ENCODE measurements around the gene ZC3H7B. TPM values are rescaled to one million over a fixed set of nuclear protein-coding genes. Genes with fewer than 3 reads are reported as not detected.

Gene ZC3H7B
- total and polyA plus RNA-seq, 2 donors = 23.3 to 29.8 TPM

GRCh38 chr22:41311487-41311886 lies 10.2 kb downstream of the ZC3H7B start:
- H3K9me3 ChIP-seq (ENCODE audit: control insufficient read depth in 2 of 2, insufficient read depth in 1 of 2, low read length in 1 of 2) = no peaks in the 10 kb centered on the region
- no peak overlapping the region for H3K27ac ChIP-seq (ENCODE audit: low read depth in 1 of 2, low read length in 1 of 2)
- H3K4me1 ChIP-seq (ENCODE audit: control insufficient read depth in 2 of 2, insufficient read depth in 2 of 2, low read length in 2 of 2) = no peaks in the 10 kb centered on the region
- no peak for DNase-seq (ENCODE audit: low read depth in 6 of 9, low spot score in 9 of 9)
- no peak overlapping the region for H3K4me3 ChIP-seq (ENCODE audit: low read length in 2 of 2)
- no peaks in the 10 kb centered on the region for H3K27me3 ChIP-seq (ENCODE audit: control insufficient read depth in 2 of 2, insufficient read depth in 1 of 2, low read length in 1 of 2)
- WGBS = 97% methylated on average over 5 of the region's 5 CpGs
- H3K36me3 ChIP-seq (ENCODE audit: control insufficient read depth in 2 of 2, insufficient read depth in 2 of 2, low read length in 1 of 2) = peaks cover 20 to 22% of the 10 kb centered on the region in 2 donors

DNA sequence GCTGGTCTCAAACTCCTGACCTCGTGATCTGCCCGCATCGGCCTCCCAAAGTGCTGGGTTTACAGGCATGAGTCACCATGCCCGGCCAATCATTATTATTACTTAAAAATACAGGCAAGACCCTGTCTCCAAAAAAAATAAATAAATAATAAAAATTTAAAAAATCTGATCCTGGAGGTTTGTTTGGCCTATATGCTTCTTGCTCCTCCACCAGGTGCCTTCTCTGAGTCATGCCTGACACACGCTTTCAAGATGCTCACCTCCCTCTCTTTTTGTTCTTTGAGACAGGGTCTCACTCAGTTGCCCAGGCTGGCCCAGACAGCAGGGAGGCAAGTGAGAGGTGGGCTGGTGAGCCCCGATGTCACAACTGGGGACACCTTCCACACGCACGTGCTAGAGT lies 13.5 kb downstream of the ZC3H7B start:
- no peak for DNase-seq (ENCODE audit: low read depth in 6 of 9, low spot score in 9 of 9)
- H3K4me1 ChIP-seq (ENCODE audit: control insufficient read depth in 2 of 2, insufficient read depth in 2 of 2, low read length in 2 of 2) = no peaks in the 10 kb centered on the region
- H3K27me3 ChIP-seq (ENCODE audit: control insufficient read depth in 2 of 2, insufficient read depth in 1 of 2, low read length in 1 of 2) = no peaks in the 10 kb centered on the region
- no peak overlapping the region for H3K4me3 ChIP-seq (ENCODE audit: low read length in 2 of 2)
- WGBS = 98% methylated on average over 8 of the region's 8 CpGs
- H3K9me3 ChIP-seq (ENCODE audit: control insufficient read depth in 2 of 2, insufficient read depth in 1 of 2, low read length in 1 of 2) = no peaks in the 10 kb centered on the region
- peaks cover 7 to 10% of the 10 kb centered on the region in 2 donors for H3K36me3 ChIP-seq (ENCODE audit: control insufficient read depth in 2 of 2, insufficient read depth in 2 of 2, low read length in 1 of 2)
- H3K27ac ChIP-seq (ENCODE audit: low read depth in 1 of 2, low read length in 1 of 2) = no peak overlapping the region

- Histone ChIP-seq H3K4me3 (ENCODE audit: low read length in 2 of 2) (no peak overlapping the region), H3K4me1 (ENCODE audit: control insufficient read depth in 2 of 2, insufficient read depth in 2 of 2, low read length in 2 of 2) (no peaks in the 10 kb centered on the region), H3K9me3 (ENCODE audit: control insufficient read depth in 2 of 2, insufficient read depth in 1 of 2, low read length in 1 of 2) (no peaks in the 10 kb centered on the region), H3K27me3 (ENCODE audit: control insufficient read depth in 2 of 2, insufficient read depth in 1 of 2, low read length in 1 of 2) (no peaks in the 10 kb centered on the region), H3K36me3 (ENCODE audit: control insufficient read depth in 2 of 2, insufficient read depth in 2 of 2, low read length in 1 of 2) (peaks cover 12% of the 10 kb centered on the region in 2 donors), H3K27ac (ENCODE audit: low read depth in 1 of 2, low read length in 1 of 2) (no peak overlapping the region)
- WGBS = 94% methylated on average over 1 of the region's 1 CpG
- DNase-seq (ENCODE audit: low read depth in 6 of 9, low spot score in 9 of 9) = no peak
Observed at GRCh38 chr22:41315586-41315985, 14.3 kb downstream of the ZC3H7B start.

DNA sequence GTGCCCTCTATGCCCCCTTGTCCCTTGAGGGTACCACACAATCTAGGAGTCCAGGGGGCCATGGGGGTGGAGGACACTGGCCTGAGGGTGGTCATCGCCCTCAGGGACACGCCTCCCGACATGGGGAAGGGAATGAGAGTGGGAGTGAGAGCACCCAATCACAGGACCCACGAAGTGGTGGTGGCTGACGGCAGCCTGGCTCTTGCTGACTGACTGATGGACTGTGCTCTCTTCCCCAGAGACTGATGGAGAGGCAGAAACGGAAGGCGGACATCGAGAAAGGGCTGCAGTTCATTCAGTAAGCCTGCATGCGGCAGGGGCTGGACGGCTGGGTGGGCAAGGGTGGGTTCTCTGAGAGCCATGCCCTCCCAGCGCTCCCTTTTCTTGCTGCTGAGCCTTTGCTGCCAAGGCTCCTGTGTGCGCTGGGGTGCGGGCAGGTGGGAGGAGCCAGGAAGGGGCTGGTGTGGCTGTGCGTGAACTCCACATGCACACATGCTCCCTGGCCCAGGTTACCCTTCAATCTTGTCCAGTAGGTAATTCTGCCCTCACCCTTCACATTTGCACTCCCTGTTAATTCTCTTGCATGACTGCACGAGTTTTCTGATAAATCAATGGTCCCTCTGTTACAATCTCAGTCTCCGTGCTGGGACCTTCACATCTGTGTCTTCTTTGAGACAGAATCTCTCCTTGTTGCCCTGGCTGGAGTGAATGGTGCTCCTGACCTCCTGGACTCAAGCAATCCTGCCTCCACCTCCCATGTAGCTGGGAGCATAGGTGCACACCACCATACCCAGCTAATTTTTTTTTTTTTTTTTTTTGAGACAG lies 19.3 kb downstream of the ZC3H7B start:
- WGBS = 98% methylated on average over 16 of the region's 16 CpGs
- no peaks in the 10 kb centered on the region for H3K4me1 ChIP-seq (ENCODE audit: control insufficient read depth in 2 of 2, insufficient read depth in 2 of 2, low read length in 2 of 2)
- DNase-seq (ENCODE audit: low read depth in 6 of 9, low spot score in 9 of 9) = no peak
- H3K27ac ChIP-seq (ENCODE audit: low read depth in 1 of 2, low read length in 1 of 2) = no peak overlapping the region
- H3K36me3 ChIP-seq (ENCODE audit: control insufficient read depth in 2 of 2, insufficient read depth in 2 of 2, low read length in 1 of 2) = peaks cover 34 to 41% of the 10 kb centered on the region in 2 donors
- no peaks in the 10 kb centered on the region for H3K27me3 ChIP-seq (ENCODE audit: control insufficient read depth in 2 of 2, insufficient read depth in 1 of 2, low read length in 1 of 2)
- H3K4me3 ChIP-seq (ENCODE audit: low read length in 2 of 2) = no peak overlapping the region
- H3K9me3 ChIP-seq (ENCODE audit: control insufficient read depth in 2 of 2, insufficient read depth in 1 of 2, low read length in 1 of 2) = peaks cover 0 to 4% of the 10 kb centered on the region in 2 donors

- Histone ChIP-seq H3K27ac (ENCODE audit: low read depth in 1 of 2, low read length in 1 of 2) (no peak overlapping the region), H3K36me3 (ENCODE audit: control insufficient read depth in 2 of 2, insufficient read depth in 2 of 2, low read length in 1 of 2) (peaks cover 65 to 73% of the 10 kb centered on the region in 2 donors), H3K4me1 (ENCODE audit: control insufficient read depth in 2 of 2, insufficient read depth in 2 of 2, low read length in 2 of 2) (no peaks in the 10 kb centered on the region), H3K27me3 (ENCODE audit: control insufficient read depth in 2 of 2, insufficient read depth in 1 of 2, low read length in 1 of 2) (no peaks in the 10 kb centered on the region), H3K4me3 (ENCODE audit: low read length in 2 of 2) (no peak overlapping the region), H3K9me3 (ENCODE audit: control insufficient read depth in 2 of 2, insufficient read depth in 1 of 2, low read length in 1 of 2) (peaks cover 0 to 4% of the 10 kb centered on the region in 2 donors)
- no peak for DNase-seq (ENCODE audit: low read depth in 6 of 9, low spot score in 9 of 9)
- 98% methylated on average over 5 of the region's 5 CpGs for WGBS
Observed at GRCh38 chr22:41324821-41325528, 23.6 kb downstream of the ZC3H7B start.

DNA sequence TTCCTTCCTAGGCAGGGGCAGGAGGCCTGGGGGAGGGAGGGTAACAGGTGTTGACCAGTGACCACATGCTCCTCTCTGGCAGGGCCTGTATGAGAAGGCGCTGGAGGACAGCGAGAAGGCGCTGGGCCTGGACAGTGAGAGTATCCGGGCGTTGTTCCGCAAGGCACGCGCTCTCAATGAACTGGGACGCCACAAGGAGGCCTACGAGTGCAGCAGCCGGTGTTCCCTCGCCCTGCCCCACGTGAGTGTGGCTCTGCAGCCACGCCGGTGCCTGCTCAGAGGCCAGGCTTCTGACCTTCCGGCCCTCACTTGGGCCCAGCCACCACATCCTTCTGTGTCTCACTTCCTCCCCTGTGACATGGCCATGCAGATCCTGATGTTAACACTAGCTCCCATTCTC lies 25.8 kb downstream of the ZC3H7B start:
- WGBS = 98% methylated on average over 16 of the region's 16 CpGs
- peaks cover 0 to 4% of the 10 kb centered on the region in 2 donors for H3K9me3 ChIP-seq (ENCODE audit: control insufficient read depth in 2 of 2, insufficient read depth in 1 of 2, low read length in 1 of 2)
- peaks cover 70 to 76% of the 10 kb centered on the region in 2 donors for H3K36me3 ChIP-seq (ENCODE audit: control insufficient read depth in 2 of 2, insufficient read depth in 2 of 2, low read length in 1 of 2)
- no peaks in the 10 kb centered on the region for H3K4me1 ChIP-seq (ENCODE audit: control insufficient read depth in 2 of 2, insufficient read depth in 2 of 2, low read length in 2 of 2)
- H3K27me3 ChIP-seq (ENCODE audit: control insufficient read depth in 2 of 2, insufficient read depth in 1 of 2, low read length in 1 of 2) = no peaks in the 10 kb centered on the region
- H3K4me3 ChIP-seq (ENCODE audit: low read length in 2 of 2) = no peak overlapping the region
- no peak overlapping the region for H3K27ac ChIP-seq (ENCODE audit: low read depth in 1 of 2, low read length in 1 of 2)
- DNase-seq (ENCODE audit: low read depth in 6 of 9, low spot score in 9 of 9) = no peak

- Histone ChIP-seq H3K36me3 (ENCODE audit: control insufficient read depth in 2 of 2, insufficient read depth in 2 of 2, low read length in 1 of 2) (peaks cover 70 to 80% of the 10 kb centered on the region in 2 donors), H3K27me3 (ENCODE audit: control insufficient read depth in 2 of 2, insufficient read depth in 1 of 2, low read length in 1 of 2) (no peaks in the 10 kb centered on the region), H3K9me3 (ENCODE audit: control insufficient read depth in 2 of 2, insufficient read depth in 1 of 2, low read length in 1 of 2) (no peaks in the 10 kb centered on the region), H3K27ac (ENCODE audit: low read depth in 1 of 2, low read length in 1 of 2) (no peak overlapping the region), H3K4me3 (ENCODE audit: low read length in 2 of 2) (no peak overlapping the region), H3K4me1 (ENCODE audit: control insufficient read depth in 2 of 2, insufficient read depth in 2 of 2, low read length in 2 of 2) (no peaks in the 10 kb centered on the region)
- WGBS = 97% methylated on average over 7 of the region's 7 CpGs
- no peak for DNase-seq (ENCODE audit: low read depth in 6 of 9, low spot score in 9 of 9)
Observed at GRCh38 chr22:41330169-41330568, 28.8 kb downstream of the ZC3H7B start.

DNA sequence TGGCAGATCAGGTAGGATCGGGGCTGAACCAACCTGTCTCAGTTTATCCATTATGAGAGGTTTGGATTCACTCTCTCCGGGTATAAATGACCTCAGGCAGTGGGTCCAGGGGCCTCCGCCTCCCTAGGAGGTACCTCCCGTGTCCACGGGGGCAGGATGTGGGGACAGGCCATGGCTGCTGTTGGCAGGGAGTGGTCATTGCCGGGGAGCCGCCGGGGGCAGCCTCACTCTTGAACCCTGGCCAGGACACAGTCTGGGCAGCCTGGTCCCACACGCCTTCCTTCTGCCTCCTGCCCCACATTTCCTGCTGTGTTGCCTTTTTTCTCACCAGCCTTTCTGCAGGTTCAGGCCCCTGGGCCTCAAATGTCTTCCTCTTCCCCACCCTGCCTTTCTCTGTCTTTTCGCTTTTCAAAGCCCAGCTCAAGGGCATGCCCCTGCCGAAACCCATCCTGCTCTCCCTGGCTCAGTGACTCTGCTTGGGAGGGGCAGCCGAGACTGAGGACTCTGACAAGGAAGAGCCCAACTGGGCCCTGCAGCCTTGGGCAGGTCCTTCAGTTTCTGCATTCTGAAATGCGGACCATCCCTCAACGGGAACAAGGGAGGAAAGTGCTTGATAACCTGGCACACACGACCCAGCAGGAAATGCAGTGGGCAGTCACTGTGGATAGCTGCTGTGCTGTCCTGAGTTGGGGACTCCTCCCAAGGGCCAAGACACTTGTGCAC lies 31.1 kb downstream of the ZC3H7B start:
- H3K4me3 ChIP-seq (ENCODE audit: low read length in 2 of 2) = no peak overlapping the region
- H3K27ac ChIP-seq (ENCODE audit: low read depth in 1 of 2, low read length in 1 of 2) = no peak overlapping the region
- peaks cover 60 to 68% of the 10 kb centered on the region in 2 donors for H3K36me3 ChIP-seq (ENCODE audit: control insufficient read depth in 2 of 2, insufficient read depth in 2 of 2, low read length in 1 of 2)
- DNase-seq (ENCODE audit: low read depth in 6 of 9, low spot score in 9 of 9) = no peak
- peaks cover 0 to 4% of the 10 kb centered on the region in 2 donors for H3K4me1 ChIP-seq (ENCODE audit: control insufficient read depth in 2 of 2, insufficient read depth in 2 of 2, low read length in 2 of 2)
- H3K9me3 ChIP-seq (ENCODE audit: control insufficient read depth in 2 of 2, insufficient read depth in 1 of 2, low read length in 1 of 2) = no peaks in the 10 kb centered on the region
- no peaks in the 10 kb centered on the region for H3K27me3 ChIP-seq (ENCODE audit: control insufficient read depth in 2 of 2, insufficient read depth in 1 of 2, low read length in 1 of 2)
- WGBS = 98% methylated on average over 15 of the region's 15 CpGs

DNA sequence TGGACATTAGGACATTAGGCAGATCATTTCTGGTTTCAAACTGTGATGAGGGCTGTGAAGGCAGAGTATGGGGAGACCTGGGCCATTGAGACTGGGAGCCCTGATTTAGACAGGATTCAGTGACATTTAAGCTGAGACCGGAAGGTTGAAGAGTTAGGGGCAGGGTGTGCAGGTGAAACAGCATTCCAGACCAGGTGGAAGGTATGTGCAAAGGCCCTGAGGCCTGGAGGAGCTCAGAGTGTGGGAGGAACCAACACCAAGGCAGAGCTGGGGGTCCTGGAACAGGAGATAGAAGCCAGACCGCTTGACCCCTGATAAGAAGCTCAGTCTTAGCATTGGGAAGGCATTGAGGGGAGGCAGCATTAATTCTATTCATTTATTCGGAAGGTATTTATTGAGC lies 32.5 kb downstream of the ZC3H7B start:
- H3K9me3 ChIP-seq (ENCODE audit: control insufficient read depth in 2 of 2, insufficient read depth in 1 of 2, low read length in 1 of 2) = no peaks in the 10 kb centered on the region
- 100% methylated on average over 3 of the region's 3 CpGs for WGBS
- no peak overlapping the region for H3K27ac ChIP-seq (ENCODE audit: low read depth in 1 of 2, low read length in 1 of 2)
- H3K4me3 ChIP-seq (ENCODE audit: low read length in 2 of 2) = no peak overlapping the region
- no peaks in the 10 kb centered on the region for H3K27me3 ChIP-seq (ENCODE audit: control insufficient read depth in 2 of 2, insufficient read depth in 1 of 2, low read length in 1 of 2)
- DNase-seq (ENCODE audit: low read depth in 6 of 9, low spot score in 9 of 9) = no peak
- peaks cover 52 to 56% of the 10 kb centered on the region in 2 donors for H3K36me3 ChIP-seq (ENCODE audit: control insufficient read depth in 2 of 2, insufficient read depth in 2 of 2, low read length in 1 of 2)
- H3K4me1 ChIP-seq (ENCODE audit: control insufficient read depth in 2 of 2, insufficient read depth in 2 of 2, low read length in 2 of 2) = peaks cover 0 to 7% of the 10 kb centered on the region in 2 donors

Measured in thymus (tissue), 11 donors.